Liver (tissue), 9 donors: Measurements from ENCODE around the gene HERC5. TPM values are rescaled to one million over a fixed set of nuclear protein-coding genes. Genes with fewer than 3 reads are reported as not detected.
"Not testable (repeated sequence)": the region's sequence is repeated elsewhere in the genome, so short reads cannot be mapped to it uniquely, and the experiment has no call there.

Experiments
- DNase-seq: peaks from one replicate; pipeline ENCODE4 v3.0.0-alpha.2; 2017; ENCODE audit warnings: low spot score
- H3K27ac ChIP-seq, 2 donors: one replicate each; pipeline ENCODE4 v1.7.0; 2013; ENCODE audit warnings: inconsistent platforms in 2 of 2, low read length in 2 of 2, control low read depth in 1 of 2, low read depth in 1 of 2, mild to moderate bottlenecking in 1 of 2
- H3K27me3 ChIP-seq, 4 donors: one replicate each; pipeline versions ENCODE4 v1.6.1 to v1.7.0; 2013; ENCODE audit warnings: low read length in 3 of 4, inconsistent platforms in 1 of 4, mild to moderate bottlenecking in 1 of 4, moderate library complexity in 1 of 4; ENCODE audit not compliant: control insufficient read depth in 4 of 4, insufficient read depth in 4 of 4
- H3K36me3 ChIP-seq, 4 donors: one replicate each; pipeline versions ENCODE4 v1.6.1 to v1.7.0; 2013; ENCODE audit warnings: low read length in 3 of 4, mild to moderate bottlenecking in 3 of 4, low read depth in 1 of 4, moderate library complexity in 1 of 4; ENCODE audit not compliant: control insufficient read depth in 4 of 4, insufficient read depth in 3 of 4
- H3K4me1 ChIP-seq, 4 donors: one replicate each; pipeline versions ENCODE4 v1.6.1 to v1.7.0; 2013; ENCODE audit warnings: low read length in 3 of 4, mild to moderate bottlenecking in 3 of 4, moderate library complexity in 1 of 4; ENCODE audit not compliant: control insufficient read depth in 4 of 4, insufficient read depth in 4 of 4
- H3K4me3 ChIP-seq, 3 donors: one replicate each; pipeline versions ENCODE4 v1.6.1 to v1.7.0; 2013; ENCODE audit warnings: low read length in 3 of 3, control low read depth in 1 of 3, low read depth in 1 of 3, mild to moderate bottlenecking in 1 of 3
- H3K9ac ChIP-seq, 2 donors: one replicate each; pipeline ENCODE4 v1.7.0; 2013; ENCODE audit warnings: low read length in 2 of 2, mild to moderate bottlenecking in 2 of 2, moderate library complexity in 2 of 2, control low read depth in 1 of 2, low read depth in 1 of 2
- H3K9me3 ChIP-seq, 4 donors: one replicate each; pipeline versions ENCODE4 v1.6.1 to v1.7.0; 2013; ENCODE audit warnings: low read length in 3 of 4; ENCODE audit not compliant: control insufficient read depth in 4 of 4
- FOXA1 ChIP-seq: IDR thresholded peaks from 2 replicates; pipeline ENCODE4 v1.6.1; 2016; ENCODE audit warnings: antibody characterized with exemption
- FOXA2 ChIP-seq: IDR thresholded peaks from 2 replicates; pipeline ENCODE4 v1.6.1; 2016; ENCODE audit warnings: antibody characterized with exemption
- GABPA ChIP-seq, 2 donors: IDR thresholded peaks in 1 of 2; conservative IDR thresholded peaks in 1 of 2; 2 replicates each; pipeline ENCODE4 v1.6.1; 2016; ENCODE audit warnings: antibody characterized with exemption in 2 of 2, mild to moderate bottlenecking in 1 of 2, moderate library complexity in 1 of 2
- HNF4A ChIP-seq, 2 donors: conservative IDR thresholded peaks; 2 replicates each; pipeline ENCODE4 v1.6.1; 2016; ENCODE audit warnings: antibody characterized with exemption in 2 of 2, mild to moderate bottlenecking in 2 of 2
- HNF4G ChIP-seq: IDR thresholded peaks from 2 replicates; pipeline ENCODE4 v1.6.1; 2016; ENCODE audit warnings: antibody characterized with exemption
- JUND ChIP-seq, 2 donors: IDR thresholded peaks; 2 replicates each; pipeline ENCODE4 v1.6.1; 2016; ENCODE audit warnings: antibody characterized with exemption in 2 of 2
- NR2F2 ChIP-seq: IDR thresholded peaks from 2 replicates; pipeline ENCODE4 v1.6.1; 2016; ENCODE audit warnings: antibody characterized with exemption
- RAD21 ChIP-seq, 2 donors: IDR thresholded peaks; 2 replicates each; pipeline ENCODE4 v1.6.1; 2016; ENCODE audit warnings: antibody characterized with exemption in 2 of 2, mild to moderate bottlenecking in 2 of 2
- SP1 ChIP-seq: IDR thresholded peaks from 2 replicates; pipeline ENCODE4 v1.6.1; 2018; ENCODE audit warnings: antibody characterized with exemption, mild to moderate bottlenecking
- TAF1 ChIP-seq: conservative IDR thresholded peaks from 2 replicates; pipeline ENCODE4 v1.6.1; 2016; ENCODE audit warnings: antibody characterized with exemption, mild to moderate bottlenecking
- YY1 ChIP-seq: IDR thresholded peaks from 2 replicates; pipeline ENCODE4 v1.6.1; 2016; ENCODE audit warnings: antibody characterized with exemption, mild to moderate bottlenecking
- WGBS: extraction: QIAGEN DNeasy Blood & Tissue Kit; methylation state at CpG from one replicate; pipeline ENCODE4 v1.1.7; 2013; 5-methylcytosine and 5-hydroxymethylcytosine counted together
- polyA plus RNA-seq, 2 donors: library from polyadenylated mRNA; stranded (reverse) in 1 of 2; unstranded in 1 of 2; fragments of 200-250 nt in 1 of 2; fragments of >200 nt in 1 of 2; fragmentation: Nextera tagmentation in 1 of 2; extraction: Ambion mirVana in 1 of 2; gene quantifications; one replicate each; pipeline versions ENCODE4 v1.2.1 to v1.2.3, GENCODE V29; 2013 to 2015
- total RNA-seq, 2 donors: library from RNA; depleted of rRNA; stranded (reverse); fragments of >200 nt; gene quantifications; one replicate each; pipeline ENCODE4 v1.2.3, GENCODE V29; 2014
- TF ChIP-seq, protein P1 (sequence below): fragments of 150-350 bp; IDR thresholded peaks from 2 replicates; pipeline ENCODE4 v1.5.1; 2017; ENCODE audit warnings: improper control_type of control experiment, low read depth, low read length; ENCODE audit not compliant: missing input control
- TF ChIP-seq, protein P2 (sequence below): IDR thresholded peaks from 2 replicates; pipeline ENCODE4 v1.6.1; 2016; ENCODE audit warnings: antibody characterized with exemption
- TF ChIP-seq, protein P3 (sequence below): IDR thresholded peaks from 2 replicates; pipeline ENCODE4 v1.6.1; 2016; ENCODE audit warnings: antibody characterized with exemption, mild to moderate bottlenecking
- TF ChIP-seq, protein P4 (sequence below): IDR thresholded peaks from 2 replicates; pipeline ENCODE4 v1.6.1; 2016; ENCODE audit warnings: antibody characterized with exemption
- donor health status: healthy.
- donor health status: healthy.
- donor health status: healthy.
- donor health status: healthy.
- donor health status: healthy.

The HERC5 gene
- total and polyA plus RNA-seq, 4 donors = 1.5 to 5.0 (median 2.9) TPM

DNA sequence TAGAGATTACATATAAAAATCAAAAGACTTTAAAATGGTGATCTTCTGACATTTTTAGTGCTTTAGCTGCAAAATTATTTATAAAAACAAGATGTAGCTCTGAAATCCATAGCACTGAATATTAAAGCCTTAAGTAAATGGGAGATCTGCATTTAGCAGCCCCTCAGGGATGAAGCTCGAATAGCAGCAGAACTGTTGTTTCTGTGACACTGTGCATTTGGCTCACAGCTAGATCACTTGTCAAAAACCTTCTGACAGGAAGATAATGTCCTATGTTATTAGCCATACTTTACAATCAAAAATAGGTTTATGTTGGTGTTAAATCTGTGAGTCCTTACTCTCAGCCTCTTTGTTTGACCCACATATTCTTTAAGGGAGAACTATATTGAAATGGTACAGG, 80.8 kb downstream of the HERC5 start:
- Histone ChIP-seq H3K4me3 (no peak overlapping the region), H3K9me3 (no peaks in the 10 kb centered on the region), H3K27me3 (no peaks in the 10 kb centered on the region), H3K36me3 (no peaks in the 10 kb centered on the region), H3K27ac (no peak overlapping the region), H3K9ac (no peak overlapping the region), H3K4me1 (no peaks in the 10 kb centered on the region)
- TF ChIP-seq HNF4A (conservative IDR thresholded peaks at IDR 0.05) (no peak), GABPA (IDR thresholded peaks at IDR 0.05 in 1 of 2, conservative IDR thresholded peaks at IDR 0.05 in 1 of 2) (no peak), HNF4G (no peak), RAD21 (IDR thresholded peaks at IDR 0.05) (no peak)
- DNase-seq = no peak
- 91% methylated on average over 1 of the region's 1 CpG for WGBS

DNA sequence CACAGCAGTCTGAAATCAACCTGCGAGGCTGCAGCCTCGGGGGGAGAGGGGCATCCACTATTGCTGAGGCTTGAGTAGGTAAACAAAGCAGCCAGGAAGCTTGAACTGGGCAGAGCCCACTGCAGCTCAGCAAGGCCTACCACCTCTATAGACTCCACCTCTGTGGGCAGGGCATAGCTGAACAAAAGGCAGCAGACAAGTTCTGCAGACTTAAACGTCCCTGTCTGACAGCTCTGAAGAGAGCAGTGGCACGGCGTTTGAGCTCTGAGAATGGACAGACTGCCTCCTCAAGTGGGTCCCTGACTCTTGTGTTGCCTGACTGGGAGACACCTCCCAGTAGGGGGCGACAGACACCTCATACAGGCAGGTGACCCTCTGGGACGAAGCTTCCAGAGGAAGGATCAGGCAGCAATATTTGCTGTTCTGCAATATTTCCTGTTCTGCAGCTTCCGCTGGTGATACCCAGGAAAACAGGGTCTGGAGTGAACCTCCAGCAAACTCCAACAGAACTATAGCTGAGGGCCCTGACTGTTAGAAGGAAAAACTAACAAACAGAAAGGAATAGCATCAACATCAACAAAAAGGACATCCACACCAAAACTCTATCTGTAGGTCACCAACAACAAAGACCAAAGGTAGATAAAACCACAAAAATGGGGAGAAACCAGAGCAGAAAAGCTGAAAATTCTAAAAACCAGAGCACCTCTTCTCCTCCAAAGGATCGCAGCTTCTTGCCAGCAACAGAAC, 82.6 kb downstream of the HERC5 start:
- peak; percentile 67 for DNase-seq
- H3K36me3 ChIP-seq, H3K9me3 ChIP-seq, H3K4me1 ChIP-seq, H3K4me3 ChIP-seq, H3K27me3 ChIP-seq, H3K27ac ChIP-seq, H3K9ac ChIP-seq: not testable (repeated sequence)
- 26% methylated on average over 9 of the region's 9 CpGs for WGBS
- peak; percentile 76 to 83 for TF ChIP-seq RAD21 (IDR thresholded peaks at IDR 0.05)
- TF ChIP-seq, protein P1, sequence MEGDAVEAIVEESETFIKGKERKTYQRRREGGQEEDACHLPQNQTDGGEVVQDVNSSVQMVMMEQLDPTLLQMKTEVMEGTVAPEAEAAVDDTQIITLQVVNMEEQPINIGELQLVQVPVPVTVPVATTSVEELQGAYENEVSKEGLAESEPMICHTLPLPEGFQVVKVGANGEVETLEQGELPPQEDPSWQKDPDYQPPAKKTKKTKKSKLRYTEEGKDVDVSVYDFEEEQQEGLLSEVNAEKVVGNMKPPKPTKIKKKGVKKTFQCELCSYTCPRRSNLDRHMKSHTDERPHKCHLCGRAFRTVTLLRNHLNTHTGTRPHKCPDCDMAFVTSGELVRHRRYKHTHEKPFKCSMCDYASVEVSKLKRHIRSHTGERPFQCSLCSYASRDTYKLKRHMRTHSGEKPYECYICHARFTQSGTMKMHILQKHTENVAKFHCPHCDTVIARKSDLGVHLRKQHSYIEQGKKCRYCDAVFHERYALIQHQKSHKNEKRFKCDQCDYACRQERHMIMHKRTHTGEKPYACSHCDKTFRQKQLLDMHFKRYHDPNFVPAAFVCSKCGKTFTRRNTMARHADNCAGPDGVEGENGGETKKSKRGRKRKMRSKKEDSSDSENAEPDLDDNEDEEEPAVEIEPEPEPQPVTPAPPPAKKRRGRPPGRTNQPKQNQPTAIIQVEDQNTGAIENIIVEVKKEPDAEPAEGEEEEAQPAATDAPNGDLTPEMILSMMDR = peak; percentile 49

DNA sequence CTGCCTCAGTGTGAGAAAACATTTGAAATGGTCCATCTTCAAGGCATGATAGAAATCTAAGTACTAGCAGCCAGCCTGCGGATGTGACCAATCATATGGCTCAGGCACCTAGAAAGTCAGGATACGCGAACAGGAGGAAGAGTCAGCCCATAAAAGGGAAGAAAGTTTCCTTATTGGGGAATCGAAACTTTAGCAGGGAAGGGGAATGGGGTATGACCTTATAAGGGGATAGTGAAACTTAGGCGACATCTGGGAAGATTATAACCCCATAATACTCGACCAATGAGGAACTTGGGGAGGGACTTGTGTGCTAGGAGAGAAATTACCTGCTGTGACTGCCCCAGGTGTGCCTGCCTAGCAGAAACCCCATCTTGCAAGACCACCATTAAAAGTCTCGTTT, 92.9 kb downstream of the HERC5 start:
- Histone ChIP-seq H3K9ac (no peak overlapping the region), H3K27me3 (no peaks in the 10 kb centered on the region), H3K4me3 (no peak overlapping the region), H3K9me3 (no peaks in the 10 kb centered on the region), H3K27ac (no peak overlapping the region), H3K4me1 (no peaks in the 10 kb centered on the region), H3K36me3 (no peaks in the 10 kb centered on the region)
- TF ChIP-seq FOXA2 (no peak), YY1 (no peak), HNF4G (no peak), RAD21 (IDR thresholded peaks at IDR 0.05) (no peak), SP1 (no peak), JUND (IDR thresholded peaks at IDR 0.05) (no peak), FOXA1 (no peak), HNF4A (conservative IDR thresholded peaks at IDR 0.05) (no peak), GABPA (IDR thresholded peaks at IDR 0.05 in 1 of 2, conservative IDR thresholded peaks at IDR 0.05 in 1 of 2) (no peak), TAF1 (no peak), NR2F2 (no peak)
- TF ChIP-seq, protein P1 = no peak
- TF ChIP-seq, protein P2, sequence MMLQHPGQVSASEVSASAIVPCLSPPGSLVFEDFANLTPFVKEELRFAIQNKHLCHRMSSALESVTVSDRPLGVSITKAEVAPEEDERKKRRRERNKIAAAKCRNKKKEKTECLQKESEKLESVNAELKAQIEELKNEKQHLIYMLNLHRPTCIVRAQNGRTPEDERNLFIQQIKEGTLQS = no peak
- TF ChIP-seq, protein P3, sequence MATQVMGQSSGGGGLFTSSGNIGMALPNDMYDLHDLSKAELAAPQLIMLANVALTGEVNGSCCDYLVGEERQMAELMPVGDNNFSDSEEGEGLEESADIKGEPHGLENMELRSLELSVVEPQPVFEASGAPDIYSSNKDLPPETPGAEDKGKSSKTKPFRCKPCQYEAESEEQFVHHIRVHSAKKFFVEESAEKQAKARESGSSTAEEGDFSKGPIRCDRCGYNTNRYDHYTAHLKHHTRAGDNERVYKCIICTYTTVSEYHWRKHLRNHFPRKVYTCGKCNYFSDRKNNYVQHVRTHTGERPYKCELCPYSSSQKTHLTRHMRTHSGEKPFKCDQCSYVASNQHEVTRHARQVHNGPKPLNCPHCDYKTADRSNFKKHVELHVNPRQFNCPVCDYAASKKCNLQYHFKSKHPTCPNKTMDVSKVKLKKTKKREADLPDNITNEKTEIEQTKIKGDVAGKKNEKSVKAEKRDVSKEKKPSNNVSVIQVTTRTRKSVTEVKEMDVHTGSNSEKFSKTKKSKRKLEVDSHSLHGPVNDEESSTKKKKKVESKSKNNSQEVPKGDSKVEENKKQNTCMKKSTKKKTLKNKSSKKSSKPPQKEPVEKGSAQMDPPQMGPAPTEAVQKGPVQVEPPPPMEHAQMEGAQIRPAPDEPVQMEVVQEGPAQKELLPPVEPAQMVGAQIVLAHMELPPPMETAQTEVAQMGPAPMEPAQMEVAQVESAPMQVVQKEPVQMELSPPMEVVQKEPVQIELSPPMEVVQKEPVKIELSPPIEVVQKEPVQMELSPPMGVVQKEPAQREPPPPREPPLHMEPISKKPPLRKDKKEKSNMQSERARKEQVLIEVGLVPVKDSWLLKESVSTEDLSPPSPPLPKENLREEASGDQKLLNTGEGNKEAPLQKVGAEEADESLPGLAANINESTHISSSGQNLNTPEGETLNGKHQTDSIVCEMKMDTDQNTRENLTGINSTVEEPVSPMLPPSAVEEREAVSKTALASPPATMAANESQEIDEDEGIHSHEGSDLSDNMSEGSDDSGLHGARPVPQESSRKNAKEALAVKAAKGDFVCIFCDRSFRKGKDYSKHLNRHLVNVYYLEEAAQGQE = no peak
- TF ChIP-seq, protein P4, sequence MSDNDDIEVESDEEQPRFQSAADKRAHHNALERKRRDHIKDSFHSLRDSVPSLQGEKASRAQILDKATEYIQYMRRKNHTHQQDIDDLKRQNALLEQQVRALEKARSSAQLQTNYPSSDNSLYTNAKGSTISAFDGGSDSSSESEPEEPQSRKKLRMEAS = no peak
- 83% methylated on average over 7 of the region's 7 CpGs for WGBS
- DNase-seq = no peak
